Thyroid gland (tissue), 4 donors: ENCODE data around the gene KDM2B.
A peak's percentile ranks its signal among the peaks of the same experiment; 100 is the strongest.

Experiments
- CTCF ChIP-seq, 6 experiments: fragments of 200-600 bp in 3 of 6; fragments of 450-650 bp in 3 of 6; sonication (generic) in 3 of 6; IDR thresholded peaks; one replicate each; pipeline ENCODE4 v1.5.1; 2016 to 2019; ENCODE audit warnings: antibody characterized with exemption in 6 of 6, mild to moderate bottlenecking in 2 of 6, inconsistent platforms in 1 of 6, moderate library complexity in 1 of 6
- POLR2A ChIP-seq, 2 donors: fragments of 450-650 bp; IDR thresholded peaks; one replicate each; pipeline ENCODE4 v1.6.1; 2017; ENCODE audit warnings: antibody characterized with exemption in 2 of 2, mild to moderate bottlenecking in 2 of 2, moderate library complexity in 1 of 2

- TF ChIP-seq CTCF (IDR thresholded peaks at IDR 0.05) (no peak), POLR2A (IDR thresholded peaks at IDR 0.05) (peak in 1 of 2 donors; percentile 30)
Measured at GRCh38 chr12:121579981-121580868, 598 bp downstream of the KDM2B start.
